ENCODE data around the gene NPAT.

The NPAT gene

GRCh38 chr11:108241330-108242037, 19.0 kb upstream of the NPAT start:
- TF ChIP-seq CTCF (conservative IDR thresholded peaks at IDR 0.05; ENCODE audit: low read length), result no peak
- H3K4me3 ChIP-seq (ENCODE audit: low read length), result no peak overlapping the region
- no peak for DNase-seq (ENCODE audit: low read depth)

GRCh38 chr11:108239076-108239475, 16.6 kb upstream of the NPAT start:
- TF ChIP-seq CTCF (conservative IDR thresholded peaks at IDR 0.05; ENCODE audit: low read length), result no peak
- DNase-seq (ENCODE audit: low read depth), result no peak
- H3K4me3 ChIP-seq (ENCODE audit: low read length), result no peak overlapping the region

GRCh38 chr11:108237058-108237481, 14.6 kb upstream of the NPAT start:
- TF ChIP-seq CTCF (conservative IDR thresholded peaks at IDR 0.05; ENCODE audit: low read length), result no peak
- H3K4me3 ChIP-seq (ENCODE audit: low read length), result no peak overlapping the region
- no peak for DNase-seq (ENCODE audit: low read depth)

- no peak for TF ChIP-seq CTCF (conservative IDR thresholded peaks at IDR 0.05; ENCODE audit: low read length)
- no peak for DNase-seq (ENCODE audit: low read depth)
- H3K4me3 ChIP-seq (ENCODE audit: low read length), result no peak overlapping the region
Observed at GRCh38 chr11:108235633-108236032, 13.2 kb upstream of the NPAT start.

GRCh38 chr11:108235192-108235591, 12.8 kb upstream of the NPAT start:
- no peak overlapping the region for H3K4me3 ChIP-seq (ENCODE audit: low read length)
- TF ChIP-seq CTCF (conservative IDR thresholded peaks at IDR 0.05; ENCODE audit: low read length), result no peak
- DNase-seq (ENCODE audit: low read depth), result no peak

- TF ChIP-seq CTCF (conservative IDR thresholded peaks at IDR 0.05; ENCODE audit: low read length), result no peak
- no peak for DNase-seq (ENCODE audit: low read depth)
- no peak overlapping the region for H3K4me3 ChIP-seq (ENCODE audit: low read length)
Observed at GRCh38 chr11:108233277-108233945, 11.0 kb upstream of the NPAT start.

GRCh38 chr11:108228251-108228650, 5.8 kb upstream of the NPAT start:
- no peak for TF ChIP-seq CTCF (conservative IDR thresholded peaks at IDR 0.05; ENCODE audit: low read length)
- DNase-seq (ENCODE audit: low read depth), result peak; percentile 35
- no peak overlapping the region for H3K4me3 ChIP-seq (ENCODE audit: low read length)

Data from AG10803 (cell line).